Hematopoietic multipotent progenitor cell treated with erythropoietin and hydrocortisone succinate and interleukin-3 and kit ligand, for 17 days (in vitro differentiated cells): Measurements from ENCODE around the gene DNPH1.

Experiments
- DNase-seq: peaks from one replicate; pipeline ENCODE4 v3.0.0-alpha.2; 2015; ENCODE audit warnings: low spot score

DNPH1 gene

DNA sequence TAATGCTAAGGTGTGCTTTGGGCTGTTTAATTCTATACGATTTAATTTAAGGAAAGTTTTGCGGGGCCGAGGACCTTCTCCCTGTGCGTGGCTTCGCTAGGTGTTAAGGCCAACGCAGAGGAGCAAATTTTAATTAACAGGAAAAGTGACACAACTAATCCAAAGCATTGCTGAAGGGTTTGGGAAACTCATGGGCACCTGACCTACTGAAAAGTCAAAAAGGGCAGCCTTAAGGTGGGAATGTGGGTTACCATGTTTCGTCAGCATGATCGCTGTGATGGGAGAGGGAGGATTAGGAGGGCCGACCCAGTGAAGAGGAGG lies 47.7 kb downstream of the DNPH1 start:
- DNase-seq, result no peak

DNA sequence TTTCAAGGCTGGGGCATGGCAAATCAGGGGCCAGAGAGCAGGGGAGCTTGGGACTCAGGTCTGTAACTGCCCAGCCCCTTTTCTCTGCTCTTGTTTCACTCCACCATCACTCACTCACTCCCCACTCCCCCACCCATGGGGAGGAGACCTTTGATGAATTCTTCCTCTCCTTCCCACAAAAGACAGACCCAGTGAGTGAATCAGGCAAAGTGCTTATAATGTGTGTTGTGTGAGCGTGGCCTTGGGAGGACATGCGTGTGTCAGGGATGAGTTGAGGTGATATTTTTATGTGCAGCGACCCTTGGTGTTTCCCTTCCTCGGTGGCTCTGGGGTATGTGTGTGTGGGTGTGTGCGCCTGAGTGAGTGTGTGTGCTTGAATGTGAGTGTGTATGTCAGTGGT lies 48.3 kb downstream of the DNPH1 start:
- DNase-seq, result no peak

DNA sequence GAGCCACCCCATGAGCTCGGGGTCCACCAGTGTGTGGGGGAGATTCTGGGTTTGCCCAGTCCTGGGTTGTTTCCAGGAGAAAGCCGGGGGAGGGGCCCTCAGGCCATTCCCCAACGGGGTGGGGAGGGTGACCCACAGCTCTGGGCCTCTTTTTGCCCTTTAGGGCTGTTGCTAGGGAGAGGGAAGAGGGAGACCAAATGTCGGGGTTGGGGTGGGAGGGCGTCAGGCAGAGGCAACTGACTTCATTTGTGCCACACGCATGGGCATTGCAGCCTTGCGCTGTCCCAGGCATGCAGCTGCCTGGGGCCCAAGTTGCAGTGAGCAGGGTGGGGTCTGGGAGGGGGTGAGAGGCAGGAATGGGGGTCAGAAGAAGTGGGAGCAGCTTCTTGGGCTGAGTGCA lies 49.2 kb downstream of the DNPH1 start:
- DNase-seq, result no peak

DNA sequence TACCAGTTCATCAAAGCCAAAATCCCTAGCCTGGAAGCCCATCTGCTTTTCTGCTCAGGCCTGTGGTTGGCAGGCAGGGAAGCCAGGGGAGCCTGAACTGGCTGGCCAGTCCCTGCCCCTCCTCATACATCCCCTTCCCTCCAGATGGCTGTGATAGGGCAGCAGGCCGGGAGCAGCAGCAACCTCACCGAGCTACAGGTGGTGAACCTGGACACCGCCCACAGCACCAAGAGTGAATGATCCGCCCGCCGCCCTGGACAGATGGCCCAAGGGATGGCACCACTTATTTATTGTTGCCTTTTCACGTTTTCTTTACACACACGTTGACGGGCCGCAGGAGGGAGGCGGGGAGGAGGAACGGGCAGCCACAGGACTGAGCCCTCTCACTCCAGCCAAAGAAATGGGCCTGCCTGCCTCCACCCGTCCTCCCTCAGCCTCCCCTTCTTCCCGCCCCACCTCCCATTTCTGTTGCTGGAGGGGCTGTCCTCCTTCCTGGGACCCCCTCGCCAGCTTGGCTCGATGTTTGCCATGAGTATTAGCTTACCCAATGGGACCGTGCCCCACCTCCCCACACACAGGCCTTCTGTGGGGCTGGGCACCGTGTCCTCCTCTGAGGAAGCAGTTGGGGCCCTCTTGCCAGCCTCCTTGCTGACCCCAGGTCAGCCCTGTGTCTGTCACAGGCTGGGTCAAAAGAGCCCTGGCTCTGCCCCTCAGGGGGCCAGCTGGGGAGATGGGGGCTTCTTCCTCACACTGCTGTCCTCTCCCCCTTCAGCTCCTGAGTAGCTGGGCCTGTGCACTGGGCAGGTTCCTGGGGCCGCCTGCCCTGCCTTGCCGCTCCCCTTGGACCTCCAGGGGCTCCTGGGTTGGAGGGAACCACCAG lies 50.1 kb downstream of the DNPH1 start:
- DNase-seq, result no peak

DNA sequence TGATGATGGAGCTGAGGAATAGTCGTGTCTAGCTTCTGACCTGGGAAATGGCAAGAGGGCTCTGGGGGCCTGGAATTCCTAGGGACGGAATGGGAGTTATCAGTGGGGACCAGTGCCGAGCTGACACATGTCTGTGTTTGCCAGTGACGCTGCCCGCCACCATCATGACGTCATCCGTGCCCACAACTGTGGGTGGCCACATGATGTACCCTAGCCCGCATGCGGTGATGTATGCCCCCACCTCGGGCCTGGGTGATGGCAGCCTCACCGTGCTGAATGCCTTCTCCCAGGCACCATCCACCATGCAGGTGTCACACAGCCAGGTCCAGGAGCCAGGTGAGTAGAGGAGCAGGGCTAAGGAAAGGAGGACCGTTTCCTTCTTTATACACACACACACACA lies 51.1 kb downstream of the DNPH1 start:
- DNase-seq, result no peak

DNA sequence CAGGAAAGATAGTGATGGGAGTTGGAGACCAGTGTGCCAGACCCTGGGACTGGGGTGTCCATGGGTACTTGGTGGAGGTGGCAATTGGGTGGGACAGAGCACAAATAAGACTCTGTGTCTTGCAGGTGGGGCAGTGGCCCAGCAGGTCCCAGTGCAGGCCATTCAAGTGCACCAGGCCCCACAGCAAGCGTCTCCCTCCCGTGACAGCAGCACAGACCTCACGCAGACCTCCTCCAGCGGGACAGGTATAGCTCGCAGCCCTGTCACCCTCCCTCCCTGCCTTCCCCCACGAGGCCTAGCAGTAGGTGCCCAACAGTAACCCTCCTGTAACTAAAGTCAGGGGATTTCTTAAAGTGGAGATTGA lies 52.9 kb downstream of the DNPH1 start:
- no peak for DNase-seq

DNA sequence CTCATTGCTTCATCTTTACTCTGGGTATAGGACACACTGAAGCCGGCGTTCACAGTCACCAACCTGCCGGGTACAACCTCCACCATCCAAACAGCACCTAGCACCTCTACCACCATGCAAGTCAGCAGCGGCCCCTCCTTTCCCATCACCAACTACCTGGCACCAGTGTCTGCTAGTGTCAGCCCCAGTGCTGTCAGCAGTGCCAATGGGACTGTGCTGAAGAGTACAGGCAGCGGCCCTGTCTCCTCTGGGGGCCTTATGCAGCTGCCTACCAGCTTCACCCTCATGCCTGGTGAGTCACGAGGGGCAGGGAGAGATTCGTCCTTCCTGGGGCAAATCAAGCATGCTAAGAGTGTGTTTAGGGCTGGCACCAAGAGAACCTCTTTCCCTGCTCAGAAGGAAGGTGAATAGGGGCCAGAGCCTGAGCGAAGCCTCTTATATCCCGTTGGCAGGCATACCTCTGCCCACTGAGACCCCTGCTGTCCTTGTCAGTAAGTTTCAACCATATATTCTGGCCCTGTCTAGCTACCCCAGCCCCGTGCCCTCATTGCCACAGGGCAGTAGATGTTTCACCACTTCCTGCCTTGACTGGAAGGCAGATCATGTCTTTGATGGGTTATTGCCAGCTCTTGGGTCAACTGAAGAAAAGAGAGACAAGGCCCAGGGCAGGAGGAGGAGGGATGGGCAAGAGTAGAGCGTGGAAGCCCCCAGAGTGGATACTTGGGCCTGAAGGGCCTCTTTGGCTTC lies 53.4 kb downstream of the DNPH1 start:
- DNase-seq, result no peak
